Dermis lymphatic vessel endothelial cell (primary cell): Measurements from ENCODE around the gene BRD2. TPM values are rescaled to one million over a fixed set of nuclear protein-coding genes. Genes with fewer than 3 reads are reported as not detected.

ENCODE experiments used
- total RNA-seq: library from RNA; depleted of rRNA; stranded (reverse); fragments of >200 nt; gene quantifications from 2 replicates; pipeline ENCODE4 v1.2.1, GENCODE V29; 2014

Gene BRD2
- 48.1 and 59.9 TPM in 2 replicates for total RNA-seq

DNA sequence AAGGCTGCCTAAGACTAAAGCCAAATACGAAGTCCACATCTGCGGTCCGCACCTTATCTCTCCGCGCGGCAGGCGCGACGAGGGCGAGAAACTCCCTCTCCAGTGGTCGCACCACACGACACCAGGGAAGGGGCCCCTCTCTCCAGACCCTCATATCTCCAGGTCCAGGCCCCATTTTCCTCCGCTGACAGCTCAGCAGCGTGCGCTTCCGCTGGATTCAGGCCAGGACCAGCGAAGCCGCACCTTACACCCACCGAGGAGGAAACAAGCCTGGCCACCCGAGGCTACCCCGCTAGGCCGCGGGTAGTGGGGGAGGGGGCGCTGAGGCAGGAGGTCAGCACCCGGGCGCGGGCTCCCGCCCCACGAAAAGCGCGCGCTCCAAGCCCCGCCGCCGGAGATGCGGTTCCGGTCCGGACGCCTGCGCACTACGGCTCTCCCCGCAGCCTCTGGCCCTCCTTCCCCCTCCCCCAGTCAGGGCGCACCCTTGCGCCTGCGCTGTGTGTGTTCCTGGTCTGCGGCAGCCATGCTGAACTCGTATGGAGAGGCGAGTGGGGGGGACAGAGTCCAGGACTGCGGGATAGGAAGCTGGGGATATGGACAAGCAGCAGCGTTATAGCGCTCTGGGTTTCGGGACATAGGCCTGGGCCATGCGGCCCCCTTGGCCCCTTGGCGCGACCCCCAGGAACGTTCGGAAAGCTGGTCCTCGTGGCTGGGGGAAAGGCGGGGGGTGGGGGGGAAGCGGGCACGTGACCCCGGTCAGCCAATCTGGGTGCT lies at the start of gene BRD2:
TSS of gene BRD2 (plus strand) at position 502 of the 774 bp plus-strand sequence. CDS start 4,305 bp downstream, outside the sequence.

GRCh38 chr6:32940656-32941213 lies 27.7 kb upstream of the BRD2 start, which contains the start of gene HLA-DMB:
Gene HLA-DMB (minus strand): TSS chr6:32941028. CDS start chr6:32940807, 221 bp downstream.

GRCh38 chr6:32952817-32953739 lies 15.3 kb upstream of the BRD2 start, which contains the start of gene HLA-DMA:
Gene HLA-DMA (minus strand): TSS chr6:32953097. CDS start chr6:32953036, 61 bp downstream.

DNA sequence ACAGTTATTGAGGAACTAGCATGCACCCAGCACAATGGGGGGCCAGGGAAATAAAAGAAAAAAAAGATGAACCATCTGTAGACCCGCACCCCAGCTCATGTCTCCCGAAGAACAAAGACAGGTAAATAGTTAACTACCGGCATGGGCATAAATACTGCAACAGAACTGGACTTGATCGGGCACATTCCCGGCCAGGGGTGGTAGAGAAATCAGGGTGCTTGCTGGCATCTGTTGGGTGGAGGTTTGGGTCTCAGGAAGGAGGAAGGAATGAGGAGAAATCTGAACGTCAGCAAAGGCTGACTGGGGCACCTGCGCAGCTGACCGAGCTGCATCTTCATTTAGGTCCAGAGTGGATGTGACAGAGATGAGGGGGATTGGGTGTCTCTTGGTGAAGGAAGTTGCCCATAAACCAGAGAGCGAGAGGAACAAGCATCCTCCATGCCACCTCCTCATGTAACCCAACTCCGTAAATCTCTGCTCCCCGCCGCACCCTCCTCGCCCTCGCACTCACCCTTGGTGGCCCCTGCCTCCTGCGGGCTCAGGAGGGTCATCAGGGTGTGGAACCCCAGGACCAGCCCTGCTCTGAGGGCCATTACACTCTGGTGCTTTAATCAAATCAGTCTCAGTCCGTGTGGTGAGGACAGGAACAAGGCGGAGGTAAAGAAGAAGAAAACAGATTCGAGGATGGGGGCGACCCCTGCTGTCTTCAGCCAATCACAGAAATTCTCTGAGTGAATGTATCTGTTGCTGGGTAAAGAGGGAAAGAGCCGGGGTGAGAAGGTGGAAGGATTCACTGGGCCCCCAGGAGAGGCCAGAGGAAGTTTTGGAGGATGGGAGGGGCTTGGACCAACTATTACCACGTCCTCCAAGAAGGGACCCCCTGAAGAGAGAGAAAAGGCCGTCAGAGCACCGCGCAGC lies 40.8 kb downstream of the BRD2 start, which contains the start of gene HLA-DOA:
TSS of gene HLA-DOA (minus strand) at position 648 of the 918 bp plus-strand sequence.

Other genes with a start within 250 kb of the BRD2 start
- not detected in 2 replicates for gene HLA-DQA2, start 227.2 kb upstream of the BRD2 start, total RNA-seq
- gene HLA-DQB2, start 205.1 kb upstream of the BRD2 start, total RNA-seq, result not detected in 2 replicates
- not detected in 2 replicates for gene HLA-DOB, start 151.6 kb upstream of the BRD2 start, total RNA-seq
- gene TAP2, start 129.9 kb upstream of the BRD2 start, total RNA-seq, result 17.6 and 34.9 TPM in 2 replicates
- gene PSMB8, start 124.5 kb upstream of the BRD2 start, total RNA-seq, result 66.2 and 77.1 TPM in 2 replicates
- gene TAP1, start 114.9 kb upstream of the BRD2 start, total RNA-seq, result 25.8 and 33.4 TPM in 2 replicates
- 22.7 and 27.8 TPM in 2 replicates for gene PSMB9, start 114.4 kb upstream of the BRD2 start, total RNA-seq
- 0.22 and 0.34 TPM in 2 replicates for gene HLA-DMB, start 27.6 kb upstream of the BRD2 start, total RNA-seq
- gene HLA-DMA, start 15.5 kb upstream of the BRD2 start, total RNA-seq, result 0.43 and 1.0 TPM in 2 replicates
- gene HLA-DOA, start 41.0 kb downstream of the BRD2 start, total RNA-seq, result not detected in 2 replicates
- 4.6 and 6.9 TPM in 2 replicates for gene HLA-DPA1, start 105.1 kb downstream of the BRD2 start, total RNA-seq
- 10.0 and 16.6 TPM in 2 replicates for gene HLA-DPB1, start 107.4 kb downstream of the BRD2 start, total RNA-seq
- 0.26 and 0.33 TPM in 2 replicates for gene COL11A2, start 223.9 kb downstream of the BRD2 start, total RNA-seq
- 19.8 and 24.4 TPM in 2 replicates for gene RXRB, start 232.1 kb downstream of the BRD2 start, total RNA-seq
- 86.5 and 115 TPM in 2 replicates for gene SLC39A7, start 232.3 kb downstream of the BRD2 start, total RNA-seq
- gene HSD17B8, start 236.1 kb downstream of the BRD2 start, total RNA-seq, result 8.2 and 9.4 TPM in 2 replicates
- gene RING1, start 239.9 kb downstream of the BRD2 start, total RNA-seq, result 24.7 and 25.6 TPM in 2 replicates